Trophoblast cell (in vitro differentiated cells and primary cell): ENCODE measurements around the gene FEM1B. TPM values are rescaled to one million over a fixed set of nuclear protein-coding genes. Genes with fewer than 3 reads are reported as not detected.

ENCODE experiments used
- DNase-seq, 2 donors: peaks; one replicate each; pipeline ENCODE4 v3.0.0-alpha.2; 2016
- H2AFZ ChIP-seq: 2 replicates; pipeline ENCODE4 v1.6.1; 2013; ENCODE audit warnings: low read length, moderate library complexity, mild to moderate bottlenecking; ENCODE audit not compliant: insufficient read depth, poor library complexity
- H2AK5ac ChIP-seq: 2 replicates; pipeline ENCODE4 v1.6.1; 2013; ENCODE audit warnings: mild to moderate bottlenecking, low read length
- H2BK120ac ChIP-seq: 2 replicates; pipeline ENCODE4 v1.6.1; 2013; ENCODE audit warnings: low read length, mild to moderate bottlenecking, moderate library complexity; ENCODE audit not compliant: insufficient read depth, poor library complexity
- H2BK12ac ChIP-seq: 2 replicates; pipeline ENCODE4 v1.6.1; 2013; ENCODE audit warnings: mild to moderate bottlenecking, low read length, moderate library complexity
- H2BK5ac ChIP-seq: 2 replicates; pipeline ENCODE4 v1.6.1; 2013; ENCODE audit warnings: low read length, low read depth, moderate library complexity, mild to moderate bottlenecking; ENCODE audit not compliant: poor library complexity
- H3K14ac ChIP-seq: 2 replicates; pipeline ENCODE4 v1.6.1; 2013; ENCODE audit warnings: mild to moderate bottlenecking, low read length
- H3K18ac ChIP-seq: 2 replicates; pipeline ENCODE4 v1.6.1; 2013; ENCODE audit warnings: mild to moderate bottlenecking, low read length
- H3K23ac ChIP-seq: 2 replicates; pipeline ENCODE4 v1.6.1; 2013; ENCODE audit warnings: low read length
- H3K27ac ChIP-seq: 2 replicates; pipeline ENCODE4 v1.5.1; 2013; ENCODE audit warnings: low read depth, mild to moderate bottlenecking, inconsistent platforms, low read length, moderate library complexity
- H3K27me3 ChIP-seq: 2 replicates; pipeline ENCODE4 v1.6.1; 2013; ENCODE audit warnings: inconsistent platforms, mild to moderate bottlenecking, low read length, moderate library complexity; ENCODE audit not compliant: insufficient read depth
- H3K36me3 ChIP-seq, 2 experiments: 1 replicate in 1 of 2; 2 replicates in 1 of 2; pipeline ENCODE4 v1.6.1; 2013; ENCODE audit warnings: low read length in 2 of 2, mild to moderate bottlenecking in 2 of 2, moderate library complexity in 1 of 2; ENCODE audit not compliant: insufficient read depth in 2 of 2, control insufficient read depth in 1 of 2
- H3K4ac ChIP-seq: 2 replicates; pipeline ENCODE4 v1.6.1; 2013; ENCODE audit warnings: low read depth, mild to moderate bottlenecking, low read length, moderate library complexity
- H3K4me1 ChIP-seq, 2 experiments: 1 replicate in 1 of 2; 2 replicates in 1 of 2; pipeline ENCODE4 v1.6.1; 2013; ENCODE audit warnings: low read length in 2 of 2, mild to moderate bottlenecking in 2 of 2, moderate library complexity in 1 of 2; ENCODE audit not compliant: insufficient read depth in 2 of 2, control insufficient read depth in 1 of 2
- H3K4me2 ChIP-seq: 2 replicates; pipeline ENCODE4 v1.6.1; 2013; ENCODE audit warnings: inconsistent platforms, mild to moderate bottlenecking, low read length, moderate library complexity
- H3K4me3 ChIP-seq: 2 replicates; pipeline ENCODE4 v1.5.1; 2013; ENCODE audit warnings: mild to moderate bottlenecking, low read depth, low read length, inconsistent platforms
- H3K79me1 ChIP-seq: one replicate; pipeline ENCODE4 v1.6.1; 2013; ENCODE audit warnings: low read length
- H3K79me2 ChIP-seq: 2 replicates; pipeline ENCODE4 v1.6.1; 2013; ENCODE audit warnings: low read length, mild to moderate bottlenecking; ENCODE audit not compliant: control insufficient read depth, insufficient read depth, poor library complexity
- H3K9ac ChIP-seq: 2 replicates; pipeline ENCODE4 v1.6.1; 2013; ENCODE audit warnings: mild to moderate bottlenecking, low read length
- H3K9me3 ChIP-seq: 2 replicates; pipeline ENCODE4 v1.6.1; 2013; ENCODE audit warnings: low read depth, mild to moderate bottlenecking, control low read depth, inconsistent platforms, low read length; ENCODE audit not compliant: insufficient read depth
- H4K12ac ChIP-seq: 2 replicates; pipeline ENCODE4 v1.6.1; 2013; ENCODE audit warnings: low read depth, mild to moderate bottlenecking, low read length, moderate library complexity
- H4K8ac ChIP-seq: 2 replicates; pipeline ENCODE4 v1.6.1; 2013; ENCODE audit warnings: low read depth, mild to moderate bottlenecking, low read length, moderate library complexity
- H4K91ac ChIP-seq: one replicate; pipeline ENCODE4 v1.6.1; 2013; ENCODE audit warnings: low read depth, mild to moderate bottlenecking, low read length, moderate library complexity
- whole genome bisulfite sequencing: extraction: QIAGEN DNeasy Blood & Tissue Kit; methylation state at CpG from one replicate; pipeline ENCODE4 v1.1.7; 2013; ENCODE audit warnings: missing lambda C conversion rate; ENCODE audit not compliant: insufficient read length, insufficient coverage; ENCODE audit errors: extremely low coverage; 5-methylcytosine and 5-hydroxymethylcytosine counted together
- polyA plus RNA-seq: library from polyadenylated mRNA; stranded (reverse); fragments of 200-250 nt; gene quantifications from 2 replicates; pipeline ENCODE4 v1.2.3, GENCODE V29; 2013

FEM1B gene
- 26.2 and 26.9 TPM in 2 replicates for polyA plus RNA-seq

- H2BK120ac ChIP-seq, result peak within 1 kb of the TSS; percentile 98
- H4K8ac ChIP-seq, result peak within 1 kb of the TSS; percentile 95
- peak within 1 kb of the TSS; percentile 84 for H3K4me3 ChIP-seq
- H3K27me3 ChIP-seq, result no peaks in the 10 kb centered on the region
- peak within 1 kb of the TSS; percentile 57 for H2AK5ac ChIP-seq
- H3K4me2 ChIP-seq, result peak within 1 kb of the TSS; percentile 83
- H3K79me1 ChIP-seq, result peaks cover 17% of the 10 kb centered on the region
- H3K23ac ChIP-seq, result no peak within 1 kb of the TSS
- H3K4ac ChIP-seq, result peak within 1 kb of the TSS; percentile 20
- H4K12ac ChIP-seq, result peak within 1 kb of the TSS; percentile 92
- peak within 1 kb of the TSS; percentile 84 for H2AFZ ChIP-seq
- H3K9me3 ChIP-seq, result no peaks in the 10 kb centered on the region
- DNase-seq, result peak; percentile 80 to 91
- peak within 1 kb of the TSS; percentile 90 for H2BK5ac ChIP-seq
- H3K36me3 ChIP-seq, result no peaks in the 10 kb centered on the region
- H2BK12ac ChIP-seq, result peak within 1 kb of the TSS; percentile 12
- peak within 1 kb of the TSS; percentile 91 for H4K91ac ChIP-seq
- peak within 1 kb of the TSS; percentile 99 for H3K18ac ChIP-seq
- H3K9ac ChIP-seq, result peak within 1 kb of the TSS; percentile 97
- peak within 1 kb of the TSS; percentile 91 for H3K14ac ChIP-seq
- peaks cover 21% of the 10 kb centered on the region for H3K79me2 ChIP-seq
- peak within 1 kb of the TSS; percentile 100 for H3K27ac ChIP-seq
- H3K4me1 ChIP-seq, result peaks cover under 1 to 10% of the 10 kb centered on the region in 2 experiments
- no CpG with 5 or more reads among the region's 85 CpGs for WGBS
These were observed at the start of gene FEM1B for GRCh38 chr15:68277603-68278344. Gene FEM1B (plus strand): TSS chr15:68277745. CDS start chr15:68278418, 673 bp downstream.

- peaks cover 5 to 11% of the 10 kb centered on the region in 2 experiments for H3K4me1 ChIP-seq
- H3K14ac ChIP-seq, result no peak overlapping the region
- H3K27me3 ChIP-seq, result no peaks in the 10 kb centered on the region
- peak overlapping the region; percentile 71 for H3K9ac ChIP-seq
- no peak overlapping the region for H2BK5ac ChIP-seq
- H2BK120ac ChIP-seq, result no peak overlapping the region
- WGBS, result no CpG with 5 or more reads among the region's 25 CpGs
- no peak overlapping the region for H4K8ac ChIP-seq
- H3K9me3 ChIP-seq, result no peaks in the 10 kb centered on the region
- H4K12ac ChIP-seq, result peak overlapping the region; percentile 54
- H3K36me3 ChIP-seq, result no peaks in the 10 kb centered on the region
- H2BK12ac ChIP-seq, result no peak overlapping the region
- peak; percentile 43 to 68 for DNase-seq
- H3K4ac ChIP-seq, result peak overlapping the region; percentile 84
- no peak overlapping the region for H2AK5ac ChIP-seq
- H3K4me2 ChIP-seq, result peak overlapping the region; percentile 87
- no peak overlapping the region for H3K27ac ChIP-seq
- H4K91ac ChIP-seq, result peak overlapping the region; percentile 89
- H2AFZ ChIP-seq, result no peak overlapping the region
- peak overlapping the region; percentile 97 for H3K4me3 ChIP-seq
- peaks cover 13% of the 10 kb centered on the region for H3K79me2 ChIP-seq
- H3K79me1 ChIP-seq, result peaks cover 7% of the 10 kb centered on the region
- H3K18ac ChIP-seq, result peak overlapping the region; percentile 92
- H3K23ac ChIP-seq, result no peak overlapping the region
These were observed 49.2 kb upstream of the FEM1B start for GRCh38 chr15:68228143-68228970.

- Histone ChIP-seq H3K27me3 (no peaks in the 10 kb centered on the region), H2BK12ac (no peak overlapping the region), H3K9me3 (no peaks in the 10 kb centered on the region), H2BK120ac (peak overlapping the region; percentile 90), H2AK5ac (no peak overlapping the region), H4K91ac (peak overlapping the region; percentile 89), H3K18ac (peak overlapping the region; percentile 92), H4K12ac (peak overlapping the region; percentile 54), H3K4ac (peak overlapping the region; percentile 84), H2BK5ac (peak overlapping the region; percentile 91), H3K27ac (peak overlapping the region; percentile 79), H3K79me1 (peaks cover 7% of the 10 kb centered on the region), H3K23ac (no peak overlapping the region), H2AFZ (peak overlapping the region; percentile 57), H4K8ac (peak overlapping the region; percentile 92), H3K36me3 (no peaks in the 10 kb centered on the region), H3K9ac (peak overlapping the region; percentile 71), H3K4me3 (peak overlapping the region; percentile 97), H3K79me2 (peaks cover 13% of the 10 kb centered on the region), H3K4me1 (peaks cover 5 to 11% of the 10 kb centered on the region in 2 experiments), H3K14ac (peak overlapping the region; percentile 92), H3K4me2 (peak overlapping the region; percentile 87)
- DNase-seq, result no peak
- whole genome bisulfite sequencing, result no CpG with 5 or more reads among the region's 39 CpGs
These were observed 48.6 kb upstream of the FEM1B start for GRCh38 chr15:68228971-68229385.

GRCh38 chr15:68229386-68230156 is 48.0 kb upstream of the FEM1B start, which contains the start of gene CLN6:
Gene CLN6 (minus strand): TSS chr15:68229728. CDS start chr15:68229584, 144 bp downstream.
- H3K18ac ChIP-seq, result peak within 1 kb of the TSS; percentile 92
- H3K4me1 ChIP-seq, result peaks cover 5 to 11% of the 10 kb centered on the region in 2 experiments
- peak within 1 kb of the TSS; percentile 97 for H3K4me3 ChIP-seq
- H3K23ac ChIP-seq, result no peak within 1 kb of the TSS
- peak within 1 kb of the TSS; percentile 90 for H2BK120ac ChIP-seq
- H4K12ac ChIP-seq, result peak within 1 kb of the TSS; percentile 54
- H4K91ac ChIP-seq, result peak within 1 kb of the TSS; percentile 89
- H3K27me3 ChIP-seq, result no peaks in the 10 kb centered on the region
- no peak within 1 kb of the TSS for H2BK12ac ChIP-seq
- H3K4ac ChIP-seq, result peak within 1 kb of the TSS; percentile 84
- H3K4me2 ChIP-seq, result peak within 1 kb of the TSS; percentile 87
- peak within 1 kb of the TSS; percentile 79 for H3K27ac ChIP-seq
- peak within 1 kb of the TSS; percentile 57 for H2AFZ ChIP-seq
- peak within 1 kb of the TSS; percentile 92 for H4K8ac ChIP-seq
- no peaks in the 10 kb centered on the region for H3K9me3 ChIP-seq
- no peaks in the 10 kb centered on the region for H3K36me3 ChIP-seq
- H3K79me1 ChIP-seq, result peaks cover 7% of the 10 kb centered on the region
- peak within 1 kb of the TSS; percentile 92 for H3K14ac ChIP-seq
- peak within 1 kb of the TSS; percentile 91 for H2BK5ac ChIP-seq
- peak; percentile 72 to 80 for DNase-seq
- H3K79me2 ChIP-seq, result peaks cover 13% of the 10 kb centered on the region
- peak within 1 kb of the TSS; percentile 94 for H3K9ac ChIP-seq
- WGBS, result no CpG with 5 or more reads among the region's 82 CpGs
- no peak within 1 kb of the TSS for H2AK5ac ChIP-seq
